K562 (cell line): Measurements from ENCODE around the gene UNC5B. TPM values are rescaled to one million over a fixed set of nuclear protein-coding genes. Genes with fewer than 3 reads are reported as not detected.

Source experiments
- CREM ChIP-seq: IDR thresholded peaks from 2 replicates; pipeline ENCODE4 v1.6.1; 2014; ENCODE audit warnings: antibody characterized with exemption, low read depth
- HMGN3 ChIP-seq: IDR thresholded peaks from 2 replicates; pipeline ENCODE4 v1.6.1; 2011; ENCODE audit warnings: borderline replicate concordance, low read depth, mild to moderate bottlenecking, mixed read lengths, low read length; ENCODE audit not compliant: insufficient read length; ENCODE audit errors: extremely low read depth
- NR3C1 ChIP-seq: sonication (generic); formaldehyde crosslinking; IDR thresholded peaks from 2 replicates; pipeline ENCODE4 v1.8.1; 2022; ENCODE audit warnings: missing genetic modification reagents
- PHF8 ChIP-seq: fragments of 200-600 bp; sonication (generic); IDR thresholded peaks from 2 replicates; pipeline ENCODE4 v1.6.1; 2012; ENCODE audit warnings: mixed run types, mild to moderate bottlenecking, inconsistent platforms, low read length, moderate library complexity, borderline replicate concordance
- PTBP1 ChIP-seq: fragments of 200-400 bp; formaldehyde crosslinking; IDR thresholded peaks from 2 replicates; pipeline ENCODE4 v1.6.1; 2017; ENCODE audit warnings: low read depth, low read length
- RCOR1 ChIP-seq, 2 experiments: IDR thresholded peaks; 2 replicates each; pipeline ENCODE4 v1.6.1; 2012; ENCODE audit warnings: low read depth in 2 of 2, low read length in 2 of 2, borderline replicate concordance in 1 of 2, improper control_type of control experiment in 1 of 2
- SRF ChIP-seq, 2 experiments: fragments of 250-450, 450-650 bp in 1 of 2; sonication (Bioruptor Pico) in 1 of 2; sonication (generic) in 1 of 2; formaldehyde crosslinking; IDR thresholded peaks; 2 replicates each; pipeline versions ENCODE4 v1.5.0 to v1.5.1; 2020 to 2022; ENCODE audit warnings: mild to moderate bottlenecking in 1 of 2, missing genetic modification reagents in 1 of 2
- ZKSCAN8 ChIP-seq: fragments of 200-800 bp; sonication (Bioruptor generic); IDR thresholded peaks from 2 replicates; pipeline ENCODE4 v1.6.1; 2016; ENCODE audit warnings: missing genetic modification characterization, missing compliant biosample characterization
- ZNF436 ChIP-seq: fragments of 250-450, 450-650 bp; sonication (Bioruptor Pico); formaldehyde crosslinking; IDR thresholded peaks from 2 replicates; pipeline ENCODE4 v1.7.0; 2020; ENCODE audit warnings: mild to moderate bottlenecking
- ZNF644 ChIP-seq: fragments of 200-800 bp; sonication (Bioruptor generic); IDR thresholded peaks from 2 replicates; pipeline ENCODE4 v1.6.1; 2016; ENCODE audit warnings: low read depth, missing genetic modification characterization, missing compliant biosample characterization
- ZNF766 ChIP-seq: fragments of 200-800 bp; sonication (Bioruptor generic); conservative IDR thresholded peaks from 2 replicates; pipeline ENCODE4 v1.6.1; 2016; ENCODE audit warnings: missing genetic modification characterization, missing compliant biosample characterization
- polyA plus RNA-seq, 8 experiments: library from polyadenylated mRNA; depleted of rRNA in 4 of 8; stranded (reverse) in 5 of 8; unstranded in 3 of 8; fragments of >200 nt; fragmentation: Nextera tagmentation in 2 of 8; fragmentation: Illumina TruSeq in 1 of 8; extraction: Ambion mirVana in 2 of 8; extraction: Trizol in 1 of 8; gene quantifications; 2 replicates each; pipeline versions ENCODE4 v1.2.1 to v1.2.3, GENCODE V29; 2011 to 2014; ENCODE audit warnings: inconsistent platforms in 1 of 8, missing spikeins in 1 of 8
- total RNA-seq, 7 experiments: library from RNA; depleted of rRNA in 6 of 7; stranded (reverse); fragments of >200 nt in 6 of 7; fragmentation: Illumina TruSeq in 2 of 7; extraction: Trizol in 2 of 7; gene quantifications; 2 replicates each; pipeline versions ENCODE4 v1.2.1 to v1.2.3, GENCODE V29; 2011 to 2021; ENCODE audit warnings: low replicate concordance in 1 of 7
- TF ChIP-seq, protein P1 (sequence below): fragments of 200-800 bp; sonication (Bioruptor generic); IDR thresholded peaks from 2 replicates; pipeline ENCODE4 v1.6.1; 2017; ENCODE audit warnings: missing genetic modification characterization, missing compliant biosample characterization
- TF ChIP-seq, protein P2 (sequence below): fragments of 200-800 bp; sonication (Bioruptor generic); IDR thresholded peaks from 2 replicates; pipeline ENCODE4 v1.6.1; 2017; ENCODE audit warnings: missing genetic modification characterization, missing compliant biosample characterization
- TF ChIP-seq, protein P3 (sequence below), 2 experiments: fragments of 250-450 bp in 1 of 2; fragments of 450-650 bp in 1 of 2; sonication (Bioruptor Pico) in 1 of 2; IDR thresholded peaks; 2 replicates each; pipeline versions ENCODE4 v1.6.1 to v1.8.0; 2016 to 2021; ENCODE audit warnings: mild to moderate bottlenecking in 2 of 2, moderate library complexity in 2 of 2, missing compliant biosample characterization in 1 of 2, missing genetic modification characterization in 1 of 2
- TF ChIP-seq, protein P4 (sequence below), 2 experiments: fragments of 450-650 bp in 1 of 2; sonication (generic) in 1 of 2; formaldehyde crosslinking in 1 of 2; IDR thresholded peaks in 1 of 2; conservative IDR thresholded peaks in 1 of 2; 2 replicates each; pipeline versions ENCODE4 v1.6.1 to v1.8.1; 2016 to 2023; ENCODE audit warnings: mild to moderate bottlenecking in 2 of 2, moderate library complexity in 2 of 2, inconsistent platforms in 1 of 2, missing genetic modification reagents in 1 of 2
- TF ChIP-seq, protein P5 (sequence below): IDR thresholded peaks from 2 replicates; pipeline ENCODE4 v1.6.1; 2014; ENCODE audit warnings: antibody characterized with exemption

Gene UNC5B
- total and polyA plus RNA-seq, 9 of the 15 experiments (the other 6 are each of a cell fraction or from before 2014, with no cell fraction given) = 0.10 to 8.4 (median 2.1) TPM

DNA sequence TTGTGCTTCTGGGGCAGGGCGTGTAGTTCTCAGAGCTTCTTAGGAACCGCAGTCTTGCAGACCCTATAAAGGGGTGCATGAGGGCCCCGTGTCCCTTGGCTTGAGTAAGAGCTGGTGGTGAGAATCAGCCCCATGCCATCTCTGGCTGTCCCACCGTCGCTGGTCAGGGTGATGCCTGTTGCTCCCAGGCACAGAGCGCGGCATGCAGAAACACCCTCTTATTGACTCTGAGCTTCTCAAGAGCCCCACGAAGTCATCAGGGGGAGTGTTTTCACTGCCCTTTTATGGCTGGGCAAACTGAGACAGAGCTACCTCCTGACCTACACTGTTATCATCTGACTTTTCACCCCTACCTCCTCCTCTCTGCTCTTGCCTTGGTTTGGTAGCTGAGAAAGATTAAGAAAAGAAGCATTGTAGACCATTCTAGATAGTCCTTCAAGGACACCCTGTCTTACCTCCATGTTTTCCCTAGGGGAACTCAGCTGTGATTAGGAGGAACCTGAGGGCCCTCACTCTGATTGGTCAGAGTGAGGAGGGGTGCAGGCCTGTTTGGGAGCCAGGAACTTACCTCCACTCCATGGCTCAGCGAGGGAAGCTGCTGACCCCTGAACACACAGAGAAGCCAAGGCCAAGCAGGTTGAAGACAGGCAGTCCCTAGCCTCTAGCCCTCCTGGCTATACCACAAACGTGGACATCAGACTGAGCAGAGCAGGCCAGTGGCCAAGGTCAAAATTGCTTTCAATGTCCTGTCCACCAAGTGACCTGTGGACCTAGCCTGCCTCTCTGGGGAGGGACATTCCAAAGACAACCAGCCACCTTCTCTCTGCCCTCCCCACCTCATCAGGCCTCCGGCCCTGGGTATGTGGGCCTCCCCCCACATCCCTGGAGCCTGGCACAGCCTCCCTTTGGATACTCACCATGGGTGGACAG is 17.6 kb downstream of the UNC5B start (continued):
- TF ChIP-seq NR3C1 (CRISPR knock-in tag) = 0 out of 2 replicates have a peak, but pooled peaks have one; percentile 23
- TF ChIP-seq, protein P1, sequence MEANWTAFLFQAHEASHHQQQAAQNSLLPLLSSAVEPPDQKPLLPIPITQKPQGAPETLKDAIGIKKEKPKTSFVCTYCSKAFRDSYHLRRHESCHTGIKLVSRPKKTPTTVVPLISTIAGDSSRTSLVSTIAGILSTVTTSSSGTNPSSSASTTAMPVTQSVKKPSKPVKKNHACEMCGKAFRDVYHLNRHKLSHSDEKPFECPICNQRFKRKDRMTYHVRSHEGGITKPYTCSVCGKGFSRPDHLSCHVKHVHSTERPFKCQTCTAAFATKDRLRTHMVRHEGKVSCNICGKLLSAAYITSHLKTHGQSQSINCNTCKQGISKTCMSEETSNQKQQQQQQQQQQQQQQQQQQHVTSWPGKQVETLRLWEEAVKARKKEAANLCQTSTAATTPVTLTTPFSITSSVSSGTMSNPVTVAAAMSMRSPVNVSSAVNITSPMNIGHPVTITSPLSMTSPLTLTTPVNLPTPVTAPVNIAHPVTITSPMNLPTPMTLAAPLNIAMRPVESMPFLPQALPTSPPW (CRISPR knock-in tag) = peak; percentile 76
- no peak for TF ChIP-seq ZNF436 (CRISPR knock-in tag)
- peak; percentile 27; the same call in 1 of the 2 replicates for TF ChIP-seq PHF8
- TF ChIP-seq RCOR1 (IDR thresholded peaks at IDR 0.05; ENCODE audit: borderline replicate concordance in 1 of 2, low read depth in 2 of 2, low read length in 2 of 2) = peak in 1 of 2 experiments; percentile 42; a peak in 1 of 4 replicates
- TF ChIP-seq, protein P2, sequence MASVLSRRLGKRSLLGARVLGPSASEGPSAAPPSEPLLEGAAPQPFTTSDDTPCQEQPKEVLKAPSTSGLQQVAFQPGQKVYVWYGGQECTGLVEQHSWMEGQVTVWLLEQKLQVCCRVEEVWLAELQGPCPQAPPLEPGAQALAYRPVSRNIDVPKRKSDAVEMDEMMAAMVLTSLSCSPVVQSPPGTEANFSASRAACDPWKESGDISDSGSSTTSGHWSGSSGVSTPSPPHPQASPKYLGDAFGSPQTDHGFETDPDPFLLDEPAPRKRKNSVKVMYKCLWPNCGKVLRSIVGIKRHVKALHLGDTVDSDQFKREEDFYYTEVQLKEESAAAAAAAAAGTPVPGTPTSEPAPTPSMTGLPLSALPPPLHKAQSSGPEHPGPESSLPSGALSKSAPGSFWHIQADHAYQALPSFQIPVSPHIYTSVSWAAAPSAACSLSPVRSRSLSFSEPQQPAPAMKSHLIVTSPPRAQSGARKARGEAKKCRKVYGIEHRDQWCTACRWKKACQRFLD (CRISPR knock-in tag) = peak; percentile 81
- no peak for TF ChIP-seq PTBP1
- TF ChIP-seq HMGN3 = peak; percentile 11
- peak in 1 of 2 experiments; percentile 96; a peak in 3 of 4 replicates for TF ChIP-seq SRF (CRISPR knock-in tag; IDR thresholded peaks at IDR 0.05)
- TF ChIP-seq, protein P3, sequence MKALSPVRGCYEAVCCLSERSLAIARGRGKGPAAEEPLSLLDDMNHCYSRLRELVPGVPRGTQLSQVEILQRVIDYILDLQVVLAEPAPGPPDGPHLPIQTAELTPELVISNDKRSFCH (CRISPR knock-in tag; IDR thresholded peaks at IDR 0.05) = no peak
- TF ChIP-seq, protein P3 (tag; IDR thresholded peaks at IDR 0.05) = 0 out of 2 replicates have a peak, but pooled peaks have one; percentile 16
- TF ChIP-seq ZNF766 (CRISPR knock-in tag) = peak; percentile 70; the same call in 1 of the 2 replicates
- TF ChIP-seq ZKSCAN8 (CRISPR knock-in tag) = 0 out of 2 replicates have a peak, but pooled peaks have one; percentile 52
- TF ChIP-seq CREM = 0 out of 2 replicates have a peak, but pooled peaks have one; percentile 10
- TF ChIP-seq, protein P4, sequence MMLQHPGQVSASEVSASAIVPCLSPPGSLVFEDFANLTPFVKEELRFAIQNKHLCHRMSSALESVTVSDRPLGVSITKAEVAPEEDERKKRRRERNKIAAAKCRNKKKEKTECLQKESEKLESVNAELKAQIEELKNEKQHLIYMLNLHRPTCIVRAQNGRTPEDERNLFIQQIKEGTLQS (IDR thresholded peaks at IDR 0.05) = no peak
- TF ChIP-seq, protein P4 (CRISPR knock-in tag; conservative IDR thresholded peaks at IDR 0.05) = no peak
- TF ChIP-seq ZNF644 (tag) = peak; percentile 51; the same call in 1 of the 2 replicates
- TF ChIP-seq, protein P5, sequence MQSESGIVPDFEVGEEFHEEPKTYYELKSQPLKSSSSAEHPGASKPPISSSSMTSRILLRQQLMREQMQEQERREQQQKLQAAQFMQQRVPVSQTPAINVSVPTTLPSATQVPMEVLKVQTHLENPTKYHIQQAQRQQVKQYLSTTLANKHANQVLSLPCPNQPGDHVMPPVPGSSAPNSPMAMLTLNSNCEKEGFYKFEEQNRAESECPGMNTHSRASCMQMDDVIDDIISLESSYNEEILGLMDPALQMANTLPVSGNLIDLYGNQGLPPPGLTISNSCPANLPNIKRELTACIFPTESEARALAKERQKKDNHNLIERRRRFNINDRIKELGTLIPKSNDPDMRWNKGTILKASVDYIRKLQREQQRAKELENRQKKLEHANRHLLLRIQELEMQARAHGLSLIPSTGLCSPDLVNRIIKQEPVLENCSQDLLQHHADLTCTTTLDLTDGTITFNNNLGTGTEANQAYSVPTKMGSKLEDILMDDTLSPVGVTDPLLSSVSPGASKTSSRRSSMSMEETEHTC = no peak
